ENCODE data around the gene KCNA2.

KCNA2 gene

DNA sequence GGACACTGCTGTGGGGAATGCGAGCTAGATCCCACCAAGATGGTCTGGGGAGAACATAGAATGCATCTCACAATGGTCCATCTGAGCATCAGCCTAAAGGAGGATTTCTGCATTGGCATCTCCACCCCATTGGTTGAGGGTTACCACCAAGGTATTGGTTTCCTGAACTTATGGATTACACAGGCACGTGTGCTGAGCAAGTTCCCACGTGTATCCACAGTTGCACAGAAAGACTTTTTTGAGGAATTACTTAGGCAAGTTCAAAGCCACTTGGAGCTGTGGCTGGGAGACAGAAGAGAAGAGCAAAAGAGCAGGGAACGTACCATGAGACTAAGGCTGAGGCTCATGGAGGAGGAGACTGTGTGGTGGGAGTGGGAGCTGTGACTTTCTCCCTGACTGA is 43.1 kb downstream of the KCNA2 start:
- DNase-seq = no peak

DNA sequence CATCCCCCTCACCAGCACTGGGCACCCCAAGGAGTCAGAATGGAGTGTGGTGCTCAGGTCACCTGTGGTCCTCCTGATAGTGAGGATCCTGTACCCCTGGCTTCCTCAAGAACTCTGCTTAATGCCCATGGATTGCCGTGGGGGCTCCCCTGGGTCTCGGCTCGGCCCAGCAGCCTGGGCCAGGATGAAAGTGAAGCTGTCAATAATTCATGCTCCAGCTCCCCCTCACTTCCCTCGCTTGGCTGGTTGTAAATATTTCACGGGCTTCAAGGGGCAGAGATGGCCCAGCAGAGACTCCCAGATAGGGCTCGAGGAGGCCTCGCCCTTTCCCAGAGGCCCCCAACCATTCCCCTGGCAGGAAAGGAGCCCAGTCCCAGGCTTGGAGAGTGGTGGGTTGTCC is 44.6 kb downstream of the KCNA2 start:
- DNase-seq = no peak

DNA sequence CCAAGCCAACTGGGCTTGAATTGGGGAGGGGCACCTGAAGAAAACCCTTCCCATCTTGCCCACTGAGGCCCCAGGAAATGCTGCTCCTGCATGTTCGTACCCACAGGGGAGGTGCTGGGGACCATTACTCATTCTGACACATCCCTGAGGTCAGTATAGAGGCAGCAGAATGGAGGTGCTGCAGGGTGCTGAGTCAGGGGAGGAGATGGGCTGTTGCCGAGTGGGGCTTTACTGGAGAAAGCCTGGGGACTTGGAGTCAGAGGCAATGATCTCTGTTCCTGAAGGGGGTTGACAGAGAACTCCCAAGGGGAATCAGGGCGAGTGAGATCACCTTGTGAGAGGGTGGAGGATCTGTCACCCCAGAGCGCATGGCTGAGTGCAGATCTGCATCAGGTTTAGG is 47.0 kb downstream of the KCNA2 start:
- DNase-seq = no peak

DNA sequence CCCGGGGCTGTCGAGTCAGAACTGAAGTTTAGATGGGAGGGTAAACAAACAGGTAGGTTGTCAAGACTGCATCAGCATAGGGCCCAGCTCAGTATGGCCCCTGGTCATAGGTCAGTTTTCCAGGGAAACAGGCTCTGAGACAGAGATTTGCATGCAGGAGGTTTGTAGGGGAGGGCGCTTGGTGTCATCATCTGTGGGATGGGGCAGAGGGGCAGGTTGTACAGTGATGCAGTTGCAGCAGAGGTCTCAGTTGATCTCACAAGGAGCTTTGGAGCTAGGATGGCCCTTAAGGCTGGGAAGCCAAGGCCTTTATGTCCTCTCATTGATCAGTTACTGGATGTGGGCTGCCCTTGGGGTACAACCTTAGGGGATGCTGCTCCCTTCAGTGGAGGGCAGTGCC is 48.7 kb downstream of the KCNA2 start:
- no peak for DNase-seq

DNA sequence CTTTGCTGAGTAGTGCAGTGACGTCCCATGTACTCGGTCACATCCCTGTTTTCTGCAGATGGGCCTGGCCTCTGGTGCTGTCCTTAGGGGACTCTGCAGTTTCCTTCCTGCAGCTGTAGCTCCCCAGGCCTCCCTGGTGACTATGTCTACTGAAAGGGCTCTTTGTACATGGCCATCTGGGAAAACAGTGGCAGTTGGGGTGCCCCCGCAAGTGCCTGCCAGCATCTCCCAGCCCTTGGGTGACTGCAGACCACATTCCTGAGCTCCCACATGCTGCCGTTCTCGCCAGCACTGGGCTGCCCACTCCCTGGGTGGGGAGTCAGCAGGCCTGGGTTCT is 49.7 kb downstream of the KCNA2 start:
- no peak for DNase-seq

DNA sequence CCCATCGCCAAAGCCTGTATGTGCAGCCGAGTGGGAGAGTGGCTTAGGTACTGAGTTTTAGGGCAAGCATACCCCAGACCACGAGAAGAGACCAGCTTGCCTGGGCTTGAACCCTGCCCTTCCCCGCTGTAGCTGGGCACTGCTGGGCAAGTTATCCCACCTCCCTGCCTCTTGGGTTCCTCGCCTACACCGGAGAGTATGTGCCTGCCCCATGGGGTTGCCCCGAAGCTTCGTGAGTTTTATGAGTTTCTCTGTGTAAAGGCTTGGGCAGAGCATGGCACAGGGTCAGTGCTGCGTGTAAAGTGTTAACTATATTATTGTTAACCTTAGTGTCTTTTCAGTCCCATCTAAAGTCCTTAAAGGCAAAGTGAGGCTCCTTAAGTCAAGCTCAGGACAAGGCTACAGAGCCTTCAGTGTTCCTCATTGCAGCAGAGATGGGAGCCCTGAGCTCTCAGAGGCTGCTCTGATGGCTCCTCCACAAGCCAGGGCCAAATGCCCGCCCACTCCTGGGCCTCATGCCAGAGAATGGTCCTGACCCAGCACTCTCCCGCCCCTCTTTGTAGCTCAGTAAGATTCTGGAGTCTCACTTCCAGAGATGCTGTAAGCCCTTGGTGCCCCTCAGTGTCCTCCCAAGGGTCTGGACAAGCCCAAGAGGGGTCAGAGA is 50.2 kb downstream of the KCNA2 start:
- no peak for DNase-seq

DNA sequence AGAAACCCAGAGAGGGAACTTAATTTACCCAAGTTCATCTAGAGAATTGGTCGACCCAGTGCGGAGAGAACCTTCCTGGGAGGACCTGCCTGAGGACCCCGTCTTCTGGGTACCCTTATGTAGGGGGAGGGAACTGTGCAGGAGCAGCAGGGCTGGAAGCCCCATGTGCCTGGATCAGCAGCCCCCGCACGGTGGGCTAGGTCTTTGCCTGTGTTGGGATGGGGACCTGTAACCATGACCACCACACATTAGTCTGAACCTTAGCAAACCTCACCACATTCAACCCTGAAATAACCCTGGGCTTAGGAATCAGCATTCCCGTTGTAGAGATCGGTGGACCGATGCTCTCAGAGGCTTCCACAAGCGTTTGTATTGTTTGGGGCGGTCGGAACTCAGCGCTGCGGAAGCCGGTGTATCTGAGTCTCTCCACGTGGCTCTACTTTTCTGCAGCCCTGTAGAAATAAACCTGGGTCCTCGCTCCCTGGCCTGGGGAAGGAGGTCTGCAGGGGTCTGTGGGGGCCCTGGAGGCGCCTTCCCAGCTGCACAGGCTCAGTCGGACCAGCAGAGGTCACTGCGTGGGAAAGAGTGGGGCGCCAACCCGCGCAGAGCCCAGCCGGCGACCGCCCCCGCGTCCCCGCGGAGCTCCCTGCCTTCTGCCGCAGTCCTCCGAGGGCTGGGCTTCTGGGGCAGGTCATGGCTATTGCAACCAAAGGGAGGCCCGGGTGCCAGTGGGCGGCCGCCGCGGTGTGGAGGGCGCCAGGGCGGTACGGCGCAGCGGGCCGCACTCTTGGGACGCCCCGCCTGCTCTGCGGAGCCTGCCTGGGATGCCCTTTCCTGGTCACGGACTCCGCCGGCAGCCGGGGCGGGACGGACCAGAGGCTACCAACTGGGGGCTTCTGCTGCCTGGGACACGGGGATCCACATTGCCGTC is 51.0 kb downstream of the KCNA2 start:
- DNase-seq = peak in 2 of 4 experiments; percentile 46 to 47

DNA sequence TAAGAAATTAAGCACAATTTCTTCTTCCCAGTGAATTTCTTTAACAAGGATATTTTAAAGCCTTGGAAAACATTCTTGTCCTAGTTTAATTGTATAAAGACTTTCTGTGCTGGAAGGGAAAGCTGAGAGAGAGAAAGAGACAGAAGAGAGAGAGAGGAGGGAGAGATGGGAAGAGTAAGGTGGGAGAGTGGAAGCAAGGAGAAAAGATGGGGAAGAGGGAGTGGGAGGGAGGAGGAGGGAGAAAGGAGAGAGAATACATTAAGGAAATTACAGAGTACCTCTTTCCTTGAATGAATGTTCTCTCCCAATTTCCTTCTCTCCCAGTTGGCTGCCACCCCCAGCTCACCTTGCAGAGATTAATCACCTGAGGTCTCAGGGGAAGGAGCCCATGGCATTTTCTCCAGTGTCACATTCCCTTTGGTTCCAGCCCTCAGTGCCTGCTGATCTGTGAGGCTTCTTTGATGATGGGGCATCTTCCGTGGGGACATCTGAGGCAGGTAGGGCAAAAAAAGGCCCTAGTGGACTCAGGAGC is 54.8 kb downstream of the KCNA2 start:
- DNase-seq = no peak

DNA sequence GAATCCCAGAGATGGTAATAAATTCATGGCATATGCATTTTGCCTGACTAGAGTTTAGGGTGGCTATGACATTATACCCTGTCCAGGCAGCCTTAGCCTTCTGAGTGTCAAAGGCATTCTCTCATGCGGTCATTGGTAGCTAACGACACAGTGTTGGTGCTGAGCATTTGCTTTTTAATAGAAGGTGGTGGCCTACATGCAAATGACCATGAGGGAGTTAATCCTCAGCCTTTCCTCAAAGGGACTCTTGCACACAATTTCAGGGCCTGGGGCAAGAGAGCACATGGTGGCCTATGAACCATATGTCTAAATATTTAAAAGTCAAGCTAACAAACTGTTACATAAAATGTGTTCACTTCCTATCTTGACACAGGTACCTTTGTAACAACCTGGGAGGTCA is 56.3 kb downstream of the KCNA2 start:
- DNase-seq = no peak

DNA sequence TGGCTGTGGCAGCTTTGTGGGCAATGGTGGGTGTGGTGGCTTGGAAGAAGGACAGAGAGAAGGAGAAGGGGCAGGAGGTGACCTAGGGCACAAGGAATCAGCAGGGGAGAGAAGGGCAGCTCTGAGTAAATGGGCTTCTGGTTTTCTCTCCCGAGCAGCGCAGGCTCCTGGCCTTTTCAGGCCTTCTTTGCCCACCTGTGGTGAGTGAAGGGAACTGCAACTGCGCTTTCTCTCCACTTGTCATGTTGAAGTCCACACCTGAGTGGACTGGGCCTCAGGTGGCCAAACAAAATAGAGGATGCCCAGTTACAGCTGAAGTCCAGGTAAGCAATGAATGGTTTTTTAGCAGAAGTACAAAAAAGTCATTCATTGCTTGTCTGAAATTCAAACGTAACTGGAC is 57.8 kb downstream of the KCNA2 start:
- DNase-seq = no peak

DNA sequence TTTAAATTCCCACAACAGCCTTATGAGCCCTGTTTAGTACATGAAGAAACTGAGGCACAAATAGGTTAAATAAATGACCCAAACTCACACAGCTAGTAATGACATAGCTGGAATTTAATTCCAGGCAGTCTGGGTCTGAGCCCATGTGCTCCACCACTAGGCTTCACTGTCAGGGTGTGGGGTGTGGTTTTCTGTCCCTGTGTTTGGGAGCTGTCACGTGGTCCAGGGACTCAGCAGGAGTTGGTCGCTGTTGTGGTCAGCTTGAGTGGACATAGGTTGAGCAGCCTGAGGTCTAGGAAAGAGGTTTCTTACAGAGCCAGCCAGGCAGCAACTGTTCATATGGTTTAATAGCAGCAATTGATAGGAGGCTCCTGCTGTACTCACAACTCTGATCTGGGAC is 59.1 kb downstream of the KCNA2 start:
- no peak for DNase-seq

DNA sequence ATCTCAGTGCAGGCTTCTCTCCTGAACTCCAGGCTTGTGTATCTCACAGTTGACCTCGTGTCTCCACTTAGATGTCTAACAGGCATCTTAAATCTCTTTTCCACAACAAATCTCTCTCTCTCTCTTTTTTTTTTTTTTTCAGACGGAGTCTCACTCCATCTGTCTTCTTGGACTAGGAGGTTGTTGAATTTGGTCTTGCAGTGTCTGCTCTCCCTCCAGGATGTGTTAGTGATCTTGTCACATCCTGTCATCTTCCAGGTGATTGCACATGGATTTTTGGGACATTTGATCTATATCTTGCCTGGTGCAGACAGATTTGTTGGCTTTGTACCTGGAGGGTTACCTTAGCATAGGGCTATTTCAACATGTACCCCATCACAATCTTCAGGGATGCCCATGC is 60.7 kb downstream of the KCNA2 start:
- no peak for DNase-seq

DNA sequence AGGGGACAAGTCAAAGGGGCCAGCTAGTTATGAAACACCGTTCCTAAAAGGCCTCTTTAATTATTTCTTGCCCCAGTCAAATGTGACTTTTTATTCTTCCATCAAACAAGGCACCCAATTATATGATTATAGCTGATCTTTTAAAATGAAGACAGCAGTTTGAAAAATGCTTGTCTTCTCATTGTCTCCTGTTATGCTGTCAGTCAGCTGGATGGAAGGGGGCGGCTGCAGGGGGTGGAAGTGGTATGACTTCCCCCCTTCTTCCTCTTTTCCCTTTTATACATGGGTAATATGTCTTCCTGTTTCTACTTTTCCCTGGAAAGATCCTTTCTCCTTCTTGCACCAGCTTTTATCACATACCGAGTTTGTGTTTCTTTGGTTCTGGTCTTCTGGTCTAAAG is 61.4 kb downstream of the KCNA2 start:
- DNase-seq = no peak
